Neuronal stem cell (in vitro differentiated cells): ENCODE results near the gene SEC61G.

Experiments
- DNase-seq: peaks from one replicate; pipeline ENCODE4 v3.0.0-alpha.2; 2013; ENCODE audit warnings: low spot score
- H2AFZ ChIP-seq: one replicate; pipeline ENCODE4 v1.6.1; 2013; ENCODE audit warnings: mild to moderate bottlenecking, low read length, inconsistent platforms
- H2AK5ac ChIP-seq: 2 replicates; pipeline ENCODE4 v1.6.1; 2013; ENCODE audit warnings: low read depth, mild to moderate bottlenecking, inconsistent platforms, low read length, moderate library complexity, mixed read lengths
- H2BK120ac ChIP-seq: 2 replicates; pipeline ENCODE4 v1.6.1; 2013; ENCODE audit warnings: low read depth, mild to moderate bottlenecking, inconsistent platforms, low read length, moderate library complexity, mixed read lengths
- H2BK12ac ChIP-seq: one replicate; pipeline ENCODE4 v1.6.1; 2013; ENCODE audit warnings: low read length, inconsistent platforms
- H2BK15ac ChIP-seq: 2 replicates; pipeline ENCODE4 v1.6.1; 2013; ENCODE audit warnings: mild to moderate bottlenecking, low read length, inconsistent platforms, mixed read lengths
- H2BK5ac ChIP-seq: one replicate; pipeline ENCODE4 v1.6.1; 2013; ENCODE audit warnings: inconsistent platforms, mild to moderate bottlenecking, low read length, moderate library complexity
- H3K14ac ChIP-seq: one replicate; pipeline ENCODE4 v1.6.1; 2013; ENCODE audit warnings: low read length, inconsistent platforms
- H3K18ac ChIP-seq: 2 replicates; pipeline ENCODE4 v1.6.1; 2013; ENCODE audit warnings: low read length, inconsistent platforms
- H3K23ac ChIP-seq: 2 replicates; pipeline ENCODE4 v1.6.1; 2013; ENCODE audit warnings: low read depth, mild to moderate bottlenecking, mixed read lengths, low read length, inconsistent platforms; ENCODE audit not compliant: poor library complexity
- H3K27ac ChIP-seq: replicated peaks from 3 replicates; pipeline ENCODE4 v1.5.1; 2013; ENCODE audit warnings: low read length, inconsistent platforms
- H3K27me3 ChIP-seq, 3 experiments: 2 replicates each; pipeline ENCODE4 v1.6.1; 2013; ENCODE audit warnings: low read length in 3 of 3, mild to moderate bottlenecking in 2 of 3, inconsistent platforms in 1 of 3, low read depth in 1 of 3, mixed read lengths in 1 of 3, moderate library complexity in 1 of 3; ENCODE audit not compliant: control insufficient read depth in 3 of 3, insufficient read depth in 3 of 3
- H3K36me3 ChIP-seq, 2 donors: replicated peaks in 1 of 2; 2 replicates each; pipeline ENCODE4 v1.6.1; 2013; ENCODE audit warnings: low read length in 2 of 2; ENCODE audit not compliant: control insufficient read depth in 2 of 2, insufficient read depth in 2 of 2
- H3K4ac ChIP-seq: 2 replicates; pipeline ENCODE4 v1.6.1; 2013; ENCODE audit warnings: inconsistent platforms, mild to moderate bottlenecking, low read length, moderate library complexity
- H3K4me1 ChIP-seq, 2 donors: 1 replicate in 1 of 2; 2 replicates in 1 of 2; pipeline ENCODE4 v1.6.1; 2013; ENCODE audit warnings: low read length in 2 of 2, low read depth in 1 of 2; ENCODE audit not compliant: control insufficient read depth in 2 of 2, insufficient read depth in 1 of 2
- H3K4me2 ChIP-seq: one replicate; pipeline ENCODE4 v1.6.1; 2013; ENCODE audit warnings: mild to moderate bottlenecking, low read length, inconsistent platforms; ENCODE audit not compliant: insufficient read depth, poor library complexity, severe bottlenecking
- H3K4me3 ChIP-seq, 2 donors: 2 replicates each; pipeline ENCODE4 v1.5.1; 2013; ENCODE audit warnings: low read length in 2 of 2, mild to moderate bottlenecking in 2 of 2, inconsistent platforms in 1 of 2, moderate library complexity in 1 of 2
- H3K79me1 ChIP-seq: one replicate; pipeline ENCODE4 v1.6.1; 2013; ENCODE audit warnings: low read depth, mild to moderate bottlenecking, inconsistent platforms, low read length, moderate library complexity
- H3K9ac ChIP-seq: one replicate; pipeline ENCODE4 v1.6.1; 2013; ENCODE audit warnings: mild to moderate bottlenecking, low read depth, low read length, inconsistent platforms; ENCODE audit not compliant: poor library complexity
- H3K9me3 ChIP-seq, 2 donors: replicated peaks in 1 of 2; 2 replicates each; pipeline versions ENCODE3 to v1.6.1; 2013; ENCODE audit warnings: low read length in 2 of 2, mild to moderate bottlenecking in 2 of 2, inconsistent platforms in 1 of 2, low read depth in 1 of 2, mixed read lengths in 1 of 2, moderate library complexity in 1 of 2; ENCODE audit not compliant: control insufficient read depth in 2 of 2, insufficient read depth in 1 of 2
- H4K8ac ChIP-seq: one replicate; pipeline ENCODE4 v1.6.1; 2013; ENCODE audit warnings: low read depth, mild to moderate bottlenecking, inconsistent platforms, low read length, moderate library complexity
- H4K91ac ChIP-seq: one replicate; pipeline ENCODE4 v1.6.1; 2013; ENCODE audit warnings: low read length, low read depth, mild to moderate bottlenecking, inconsistent platforms; ENCODE audit not compliant: poor library complexity
- WGBS, 2 donors: extraction: QIAGEN DNeasy Blood & Tissue Kit; methylation state at CpG; one replicate each; pipeline ENCODE4 v1.1.7; 2013; ENCODE audit warnings: missing lambda C conversion rate in 2 of 2, mixed read lengths in 1 of 2; ENCODE audit not compliant: insufficient read length in 2 of 2, insufficient replicate concordance in 1 of 2; ENCODE audit errors: extremely low coverage in 2 of 2; 5-methylcytosine and 5-hydroxymethylcytosine counted together

The SEC61G gene

DNA sequence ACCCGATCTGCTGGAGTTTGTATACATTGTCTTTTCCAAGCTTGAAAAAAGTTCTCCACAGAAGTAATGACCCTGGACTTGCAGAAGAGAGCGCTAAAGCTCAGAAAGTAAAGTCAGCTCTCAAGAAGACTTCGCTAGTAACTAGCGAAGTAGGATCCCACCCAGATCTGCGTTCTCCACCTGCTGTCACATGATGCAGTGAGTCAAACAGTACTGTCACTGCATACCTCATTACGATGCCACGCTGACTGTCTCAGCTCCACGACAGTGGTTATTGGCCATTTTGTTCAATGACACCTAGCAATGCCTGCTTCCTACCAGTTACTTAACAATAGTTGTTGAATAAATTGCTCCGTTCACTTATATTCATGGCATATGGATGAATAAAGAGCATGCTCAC, 29.7 kb upstream of the SEC61G start:
- Histone ChIP-seq H3K14ac (no peak overlapping the region), H3K27me3 (no peaks in the 10 kb centered on the region), H2BK120ac (no peak overlapping the region), H2AK5ac (no peak overlapping the region), H3K79me1 (no peaks in the 10 kb centered on the region), H3K9ac (no peak overlapping the region), H2BK5ac (no peak overlapping the region), H3K27ac (no peak overlapping the region), H3K23ac (no peak overlapping the region), H2BK12ac (no peak overlapping the region), H3K36me3 (no peaks in the 10 kb centered on the region), H4K91ac (no peak overlapping the region), H2BK15ac (no peak overlapping the region), H3K4me2 (no peak overlapping the region), H3K9me3 (no peaks in the 10 kb centered on the region), H3K18ac (no peak overlapping the region), H3K4me1 (peaks cover 0 to 2% of the 10 kb centered on the region in 2 donors), H3K4ac (no peak overlapping the region), H2AFZ (peak overlapping the region; percentile 1), H4K8ac (no peak overlapping the region), H3K4me3 (no peak overlapping the region)
- WGBS, 2 donors: no CpG with 5 or more reads among the region's 9 CpGs
- DNase-seq: peak; percentile 48

DNA sequence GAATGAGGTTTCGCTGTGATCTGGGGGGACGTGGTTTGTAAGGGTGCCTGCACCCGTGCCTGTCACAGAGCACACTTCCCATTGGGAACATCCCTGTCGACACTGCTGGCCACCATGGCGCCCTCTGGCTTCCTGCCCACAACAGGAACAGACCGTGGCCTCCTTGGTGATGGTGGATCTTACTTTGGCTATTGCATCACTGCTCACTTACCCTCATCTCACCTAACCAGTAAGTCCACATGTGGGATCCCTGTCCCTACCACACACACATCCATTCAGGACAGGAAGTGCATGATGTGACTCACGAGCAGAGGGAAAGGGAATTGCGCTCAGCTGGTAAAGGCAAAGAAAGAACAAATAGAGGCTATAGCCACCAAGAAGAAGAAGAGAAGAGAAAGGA, 26.2 kb upstream of the SEC61G start:
- Histone ChIP-seq H3K27me3 (no peaks in the 10 kb centered on the region), H3K36me3 (no peaks in the 10 kb centered on the region), H2BK15ac (no peak overlapping the region), H3K9me3 (no peaks in the 10 kb centered on the region), H2BK5ac (no peak overlapping the region), H3K23ac (peak overlapping the region; percentile 20), H3K4ac (no peak overlapping the region), H3K9ac (no peak overlapping the region), H4K91ac (no peak overlapping the region), H3K4me1 (peaks cover 9 to 10% of the 10 kb centered on the region in 2 donors), H3K4me2 (no peak overlapping the region), H3K18ac (no peak overlapping the region), H3K14ac (no peak overlapping the region), H2AFZ (no peak overlapping the region), H3K79me1 (no peaks in the 10 kb centered on the region), H2BK120ac (no peak overlapping the region), H2AK5ac (no peak overlapping the region), H3K4me3 (no peak overlapping the region), H4K8ac (peak overlapping the region; percentile 72), H3K27ac (no peak overlapping the region), H2BK12ac (no peak overlapping the region)
- DNase-seq: no peak
- WGBS, 2 donors: no CpG with 5 or more reads among the region's 8 CpGs

DNA sequence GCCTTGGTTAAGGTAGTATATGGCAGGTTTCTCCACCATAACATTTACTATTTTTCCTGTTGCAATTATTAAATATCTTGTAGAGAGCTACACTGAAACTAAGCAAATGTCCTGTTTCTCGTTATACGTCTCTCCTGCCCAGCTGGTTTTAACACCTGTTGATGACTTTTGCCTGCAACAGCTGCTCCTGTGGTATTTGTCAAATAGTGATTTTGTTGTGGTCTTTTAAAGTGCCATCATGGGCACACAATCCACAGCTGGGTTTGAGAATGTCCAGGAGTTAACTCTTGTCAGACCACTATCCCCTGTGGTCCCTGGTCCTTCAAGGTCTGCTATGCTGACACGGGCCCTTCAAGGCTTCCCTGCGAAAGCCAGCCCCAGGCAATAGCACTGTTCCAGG, 24.9 kb upstream of the SEC61G start:
- no peak overlapping the region for H3K27ac ChIP-seq
- DNase-seq: no peak
- no peak overlapping the region for H4K8ac ChIP-seq
- no peaks in the 10 kb centered on the region for H3K36me3 ChIP-seq
- no CpG with 5 or more reads among the region's 4 CpGs for WGBS, 2 donors
- no peak overlapping the region for H2AK5ac ChIP-seq
- H3K79me1 ChIP-seq: no peaks in the 10 kb centered on the region
- no peak overlapping the region for H2BK5ac ChIP-seq
- H3K4me2 ChIP-seq: no peak overlapping the region
- H3K4me3 ChIP-seq: no peak overlapping the region
- H2BK12ac ChIP-seq: no peak overlapping the region
- H3K9ac ChIP-seq: no peak overlapping the region
- no peaks in the 10 kb centered on the region for H3K27me3 ChIP-seq
- no peak overlapping the region for H2AFZ ChIP-seq
- H3K14ac ChIP-seq: no peak overlapping the region
- no peak overlapping the region for H3K23ac ChIP-seq
- no peak overlapping the region for H2BK15ac ChIP-seq
- no peak overlapping the region for H4K91ac ChIP-seq
- H3K4ac ChIP-seq: no peak overlapping the region
- no peak overlapping the region for H2BK120ac ChIP-seq
- peaks cover 9 to 10% of the 10 kb centered on the region in 2 donors for H3K4me1 ChIP-seq
- no peak overlapping the region for H3K18ac ChIP-seq
- H3K9me3 ChIP-seq: no peaks in the 10 kb centered on the region

DNA sequence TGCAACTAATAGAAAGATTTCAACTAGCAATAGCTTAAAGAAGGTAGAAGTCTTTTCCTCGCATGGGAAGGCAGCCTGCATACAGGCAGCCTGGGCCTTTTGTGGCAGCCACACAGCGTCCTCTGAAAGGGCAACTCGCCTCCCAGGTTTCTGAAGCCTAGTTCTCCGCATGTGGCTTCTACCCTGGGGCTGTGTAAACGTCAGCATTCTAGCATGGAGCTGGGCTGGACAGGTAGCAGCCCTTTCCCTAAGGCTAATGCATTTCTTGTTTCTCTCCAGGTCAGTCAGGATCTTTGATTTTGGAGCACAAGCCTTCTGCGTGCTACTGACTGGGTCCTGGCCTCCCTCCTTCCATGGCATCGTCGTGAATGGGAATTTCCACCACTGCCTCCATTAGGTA, 23.8 kb upstream of the SEC61G start:
- no peak overlapping the region for H2AFZ ChIP-seq
- no peak overlapping the region for H2AK5ac ChIP-seq
- no peak overlapping the region for H2BK15ac ChIP-seq
- H3K18ac ChIP-seq: peak overlapping the region; percentile 44
- H3K36me3 ChIP-seq: no peaks in the 10 kb centered on the region
- no peaks in the 10 kb centered on the region for H3K27me3 ChIP-seq
- H2BK12ac ChIP-seq: no peak overlapping the region
- no peak for DNase-seq
- H3K23ac ChIP-seq: no peak overlapping the region
- H3K4ac ChIP-seq: no peak overlapping the region
- H3K9me3 ChIP-seq: no peaks in the 10 kb centered on the region
- H4K91ac ChIP-seq: no peak overlapping the region
- no peak overlapping the region for H2BK5ac ChIP-seq
- H3K14ac ChIP-seq: no peak overlapping the region
- H2BK120ac ChIP-seq: no peak overlapping the region
- no peaks in the 10 kb centered on the region for H3K79me1 ChIP-seq
- H3K27ac ChIP-seq: no peak overlapping the region
- H3K4me2 ChIP-seq: no peak overlapping the region
- H3K4me3 ChIP-seq: no peak overlapping the region
- no CpG with 5 or more reads among the region's 8 CpGs for WGBS, 2 donors
- H3K4me1 ChIP-seq: peaks cover 7 to 9% of the 10 kb centered on the region in 2 donors
- no peak overlapping the region for H3K9ac ChIP-seq
- H4K8ac ChIP-seq: no peak overlapping the region
